HG03469 (cell line): ENCODE data around the gene RBM23.
A peak's percentile ranks its signal among the peaks of the same experiment; 100 is the strongest.
"Not testable (repeated sequence)": the region's sequence is repeated elsewhere in the genome, so short reads cannot be mapped to it uniquely, and the experiment has no call there.

Experiments used
- ATAC-seq: cut with Tn5 transposase; IDR thresholded peaks from one replicate; pipeline ENCODE4 v1.9.1; 2021; ENCODE audit warnings: mild to moderate bottlenecking, moderate library complexity, moderate number of reproducible peaks; ENCODE audit not compliant: unreplicated experiment

Gene RBM23

GRCh38 chr14:22870811-22871223 lies 48.1 kb downstream of the RBM23 start:
- peak; percentile 41 for ATAC-seq

DNA sequence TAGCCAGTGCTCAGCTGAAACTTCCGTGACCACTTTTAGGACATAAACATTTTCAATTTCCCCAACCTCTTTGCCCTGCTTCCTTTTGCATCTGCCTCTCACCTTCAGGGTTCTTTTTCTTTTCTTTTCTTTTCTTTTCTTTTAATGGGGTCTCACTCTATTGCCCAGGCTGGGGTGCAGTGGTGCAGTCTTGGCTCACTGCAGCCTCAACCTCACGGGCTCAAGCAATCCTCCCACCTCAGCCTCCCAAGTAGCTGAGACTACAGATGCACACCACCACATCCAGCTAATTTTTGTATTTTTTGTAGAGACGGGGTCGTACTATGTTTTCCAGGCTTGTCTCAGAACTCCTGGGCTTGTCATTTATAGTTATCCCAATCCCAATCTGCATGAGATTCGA lies 52.1 kb downstream of the RBM23 start:
- no peak for ATAC-seq

DNA sequence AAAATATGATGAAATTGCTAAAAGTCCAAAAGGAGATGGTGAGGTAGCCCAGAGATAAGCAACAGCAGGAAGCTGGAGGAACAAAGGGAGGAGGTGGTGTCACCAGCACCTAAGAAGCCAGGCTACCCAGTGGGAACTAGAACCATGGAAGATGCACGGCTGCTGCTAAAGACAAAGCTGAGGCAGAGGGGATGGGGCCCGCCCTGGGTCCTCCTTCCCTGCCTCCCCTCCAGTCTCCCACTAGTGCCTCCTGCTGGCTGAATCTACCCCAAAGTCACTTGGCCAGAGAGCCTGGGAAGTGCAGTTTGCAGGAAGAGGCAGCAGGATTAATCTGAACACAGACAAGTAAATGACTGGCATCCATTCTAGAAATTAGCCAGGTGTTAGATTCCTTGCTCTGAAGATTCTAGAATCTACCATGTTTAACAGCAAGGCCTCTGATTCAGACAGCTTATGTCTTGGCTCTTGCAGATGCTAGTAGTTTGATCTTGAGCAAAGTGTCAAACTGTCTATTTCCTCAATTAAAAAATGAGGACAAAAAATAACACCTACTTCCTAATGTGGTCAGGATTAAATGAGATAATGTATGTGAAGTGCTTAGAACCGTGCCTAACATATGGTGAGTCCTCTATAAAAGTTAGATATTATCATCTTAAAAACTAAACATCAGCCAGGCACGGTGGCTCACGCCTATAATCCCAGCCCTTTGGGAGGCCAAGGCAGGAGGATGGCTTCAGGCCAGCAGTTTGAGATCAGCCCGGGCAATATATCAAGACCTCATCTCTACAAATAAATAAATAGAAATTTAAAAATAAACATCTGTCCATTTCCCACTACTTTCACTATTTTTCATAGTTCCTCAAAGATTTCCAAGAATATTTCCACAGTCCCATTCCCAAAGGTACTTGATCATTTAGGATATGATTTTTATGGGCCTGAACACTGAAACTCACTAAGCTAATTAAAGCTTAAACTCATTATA lies 53.2 kb downstream of the RBM23 start:
- no peak for ATAC-seq

DNA sequence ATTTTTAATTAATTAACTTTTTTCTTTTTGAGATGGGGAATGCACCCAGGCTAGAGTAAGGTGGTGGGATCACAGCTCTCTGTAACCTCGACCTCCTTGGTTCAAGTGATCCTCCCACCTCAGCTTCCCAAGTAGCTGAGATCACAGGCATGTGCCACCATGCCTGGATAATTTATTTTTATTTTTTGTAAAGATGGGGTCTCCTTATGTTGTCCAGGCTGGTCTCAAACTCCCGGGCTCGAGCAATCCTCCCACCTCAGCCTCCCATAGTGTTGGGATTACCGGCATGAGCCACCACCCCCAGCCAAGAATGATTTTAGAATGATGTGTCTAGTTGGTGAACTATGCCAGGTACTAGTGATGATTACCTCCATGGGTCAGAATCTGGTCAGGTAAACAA lies 54.0 kb downstream of the RBM23 start:
- ATAC-seq, result no peak

- no peak for ATAC-seq
Measured at GRCh38 chr14:22861651-22862050, 57.3 kb downstream of the RBM23 start.

DNA sequence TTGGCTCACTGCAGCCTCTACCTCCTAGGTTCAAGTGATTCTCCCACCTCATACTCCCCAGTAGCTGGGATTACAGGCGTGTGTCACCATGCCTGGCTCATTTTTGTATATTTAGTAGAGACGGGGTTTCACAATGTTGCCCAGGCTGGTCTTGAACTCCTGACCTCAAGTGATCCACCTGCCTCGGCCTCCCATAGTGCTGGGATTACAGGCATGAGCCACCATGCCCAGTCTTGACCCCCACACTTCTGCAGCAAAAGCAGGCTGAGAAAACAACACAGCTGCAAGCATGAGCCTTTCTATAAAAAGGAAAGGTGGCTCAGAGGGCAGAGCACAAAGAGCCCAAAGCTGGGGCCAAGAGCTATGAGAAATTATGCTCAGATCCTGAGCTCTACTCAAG lies 58.6 kb downstream of the RBM23 start:
- ATAC-seq, result not testable (repeated sequence)

GRCh38 chr14:22856428-22856827 lies 62.5 kb downstream of the RBM23 start:
- no peak for ATAC-seq

- no peak for ATAC-seq
Measured at GRCh38 chr14:22854963-22855724, 63.8 kb downstream of the RBM23 start.

GRCh38 chr14:22854296-22854695 lies 64.7 kb downstream of the RBM23 start:
- not testable (repeated sequence) for ATAC-seq

DNA sequence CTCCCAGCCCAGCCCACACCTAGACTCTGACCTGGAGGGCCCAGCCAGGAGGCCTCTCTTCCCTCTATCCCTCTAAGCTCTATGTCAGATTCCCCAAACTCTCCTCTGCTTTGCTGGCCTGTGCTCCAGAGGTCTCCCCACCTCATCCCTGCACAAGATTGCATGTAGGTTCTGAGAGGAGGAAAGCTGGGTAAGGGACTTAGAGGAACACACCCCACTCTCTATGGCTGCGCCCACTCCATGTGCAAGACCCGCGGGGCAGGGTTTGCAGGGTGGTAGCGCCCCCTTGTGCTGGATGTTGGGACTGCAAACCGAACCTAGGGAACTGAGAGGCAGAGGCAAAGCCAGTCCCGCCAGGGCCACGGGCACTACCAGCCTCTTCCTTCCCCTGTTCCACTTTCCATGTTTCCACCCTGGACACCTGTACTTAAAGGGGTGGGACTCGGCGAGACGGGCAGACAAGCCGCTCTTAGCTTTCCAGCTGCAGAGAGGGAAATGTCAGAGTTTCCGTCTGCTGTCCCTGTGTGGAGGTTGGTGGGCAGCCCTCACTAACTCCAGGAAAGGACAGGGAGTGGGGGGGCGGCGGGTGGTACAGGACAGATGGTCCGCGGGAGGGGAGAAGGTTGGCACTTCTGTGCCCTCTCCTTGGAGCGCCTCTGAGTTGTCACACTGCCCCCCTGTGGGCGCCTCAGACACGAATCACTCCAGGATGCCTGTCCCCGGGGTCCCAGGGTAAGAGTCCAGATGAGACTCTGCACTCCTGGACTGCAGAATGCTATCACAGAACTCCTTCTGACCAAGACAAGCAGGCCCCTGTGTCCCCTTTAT lies 65.8 kb downstream of the RBM23 start:
- no peak for ATAC-seq

DNA sequence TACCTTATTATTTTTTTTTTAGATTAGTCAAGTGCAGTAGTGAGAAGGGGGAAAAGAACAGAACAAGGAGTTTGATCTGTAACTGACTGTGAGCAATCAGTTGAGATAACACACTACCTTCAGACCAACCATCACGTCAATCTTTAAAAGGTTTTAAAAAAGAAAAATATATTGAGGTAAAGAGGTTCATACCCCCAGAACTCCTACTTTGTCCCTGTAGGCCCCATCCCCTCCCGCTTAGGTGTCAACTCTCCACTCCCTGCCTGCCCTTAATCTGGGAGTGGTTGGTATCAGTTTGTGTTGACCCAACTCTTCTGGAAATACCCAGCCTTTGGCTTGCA lies 66.4 kb downstream of the RBM23 start:
- no peak for ATAC-seq

- not testable (repeated sequence) for ATAC-seq
Measured at GRCh38 chr14:22852178-22852577, 66.8 kb downstream of the RBM23 start.

GRCh38 chr14:22850944-22851764 lies 67.8 kb downstream of the RBM23 start:
- no peak for ATAC-seq

- no peak for ATAC-seq
Measured at GRCh38 chr14:22849212-22849819, 69.6 kb downstream of the RBM23 start.

- no peak for ATAC-seq
Measured at GRCh38 chr14:22848351-22849164, 70.4 kb downstream of the RBM23 start.

DNA sequence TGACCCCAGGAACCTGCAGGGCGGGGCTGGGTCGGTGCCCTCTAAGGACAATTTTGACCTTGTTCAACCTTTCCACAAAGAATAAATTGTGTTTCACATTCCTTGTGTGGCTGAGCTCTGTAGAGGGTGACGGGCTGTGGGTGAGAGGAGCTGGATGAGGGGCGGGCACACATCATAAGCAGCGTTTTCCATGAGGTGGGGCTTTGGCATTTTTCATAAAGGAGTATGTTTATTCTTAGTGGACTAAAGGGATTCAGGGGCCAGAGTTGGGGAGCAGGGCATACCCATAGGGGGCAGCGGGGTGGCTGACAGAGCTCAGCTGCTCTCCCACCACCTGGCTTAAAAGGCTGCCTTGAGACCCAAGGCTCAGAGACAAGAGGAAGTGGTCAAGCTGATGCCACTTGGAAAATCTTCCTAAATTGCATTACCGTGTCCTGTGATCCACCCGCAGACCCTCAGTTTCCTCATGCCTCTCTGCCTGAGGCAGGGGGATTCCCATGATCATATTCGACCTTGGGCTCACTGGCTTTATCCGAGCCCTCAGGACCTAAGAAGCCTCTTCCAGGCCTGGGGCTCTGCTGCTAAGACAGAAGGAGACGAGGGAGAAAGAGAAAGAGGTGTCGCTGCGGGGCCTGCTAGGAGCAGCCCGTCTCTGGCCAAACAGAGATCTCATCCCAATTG lies 71.1 kb downstream of the RBM23 start:
- no peak for ATAC-seq

- ATAC-seq, result no peak
Measured at GRCh38 chr14:22846811-22847307, 72.1 kb downstream of the RBM23 start.
